Nephron progenitor cell (in vitro differentiated cells): Measurements from ENCODE around the gene SIAH1.

Source experiments
- DNase-seq: peaks from one replicate; pipeline ENCODE4 v3.0.0; 2021
- H3K27ac Mint-ChIP-seq: 2 replicates; pipeline ENCODE4 v1.8.0; 2021; ENCODE audit warnings: mild to moderate bottlenecking, moderate library complexity, mixed read lengths
- H3K27me3 Mint-ChIP-seq: 2 replicates; pipeline ENCODE4 v1.8.0; 2021; ENCODE audit warnings: mild to moderate bottlenecking, low read depth, mixed read lengths; ENCODE audit not compliant: poor library complexity
- H3K36me3 Mint-ChIP-seq: 2 replicates; pipeline ENCODE4 v1.8.0; 2021; ENCODE audit warnings: low read depth, mixed read lengths
- H3K4me1 Mint-ChIP-seq: 2 replicates; pipeline ENCODE4 v1.8.0; 2021; ENCODE audit warnings: mixed read lengths
- H3K4me3 Mint-ChIP-seq: 2 replicates; pipeline ENCODE4 v1.8.0; 2021; ENCODE audit warnings: mild to moderate bottlenecking, moderate library complexity, mixed read lengths
- H3K9me3 Mint-ChIP-seq: 2 replicates; pipeline ENCODE4 v1.8.0; 2021; ENCODE audit warnings: mild to moderate bottlenecking, moderate library complexity, mixed read lengths
- TF ChIP-seq, protein P1 (sequence below): fragments of 200-600 bp; sonication (generic); IDR thresholded peaks from 2 replicates; pipeline ENCODE4 v1.5.0; 2021; ENCODE audit warnings: antibody characterized with exemption

SIAH1 gene

DNA sequence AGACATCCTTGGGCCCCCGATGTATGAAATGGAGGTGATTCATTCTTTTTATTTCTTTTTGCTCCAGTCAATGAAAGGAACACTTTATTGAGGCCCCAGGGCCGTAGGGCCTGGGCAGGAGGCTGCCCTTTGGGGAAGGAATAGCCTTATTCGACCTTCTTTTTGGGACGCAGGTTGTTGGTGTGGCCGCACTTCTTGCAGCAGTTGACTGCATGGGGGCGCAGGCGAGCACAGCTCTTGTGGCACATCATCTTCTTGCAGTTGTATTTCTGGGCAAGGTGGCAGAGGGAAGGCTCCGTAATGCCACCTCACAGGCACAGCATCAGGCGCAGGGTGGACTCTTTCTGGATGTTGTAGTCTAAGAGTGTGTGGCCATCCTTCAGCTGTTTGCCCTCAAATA lies 50.9 kb downstream of the SIAH1 start:
- no peak overlapping the region for H3K4me3 Mint-ChIP-seq
- TF ChIP-seq, protein P1, sequence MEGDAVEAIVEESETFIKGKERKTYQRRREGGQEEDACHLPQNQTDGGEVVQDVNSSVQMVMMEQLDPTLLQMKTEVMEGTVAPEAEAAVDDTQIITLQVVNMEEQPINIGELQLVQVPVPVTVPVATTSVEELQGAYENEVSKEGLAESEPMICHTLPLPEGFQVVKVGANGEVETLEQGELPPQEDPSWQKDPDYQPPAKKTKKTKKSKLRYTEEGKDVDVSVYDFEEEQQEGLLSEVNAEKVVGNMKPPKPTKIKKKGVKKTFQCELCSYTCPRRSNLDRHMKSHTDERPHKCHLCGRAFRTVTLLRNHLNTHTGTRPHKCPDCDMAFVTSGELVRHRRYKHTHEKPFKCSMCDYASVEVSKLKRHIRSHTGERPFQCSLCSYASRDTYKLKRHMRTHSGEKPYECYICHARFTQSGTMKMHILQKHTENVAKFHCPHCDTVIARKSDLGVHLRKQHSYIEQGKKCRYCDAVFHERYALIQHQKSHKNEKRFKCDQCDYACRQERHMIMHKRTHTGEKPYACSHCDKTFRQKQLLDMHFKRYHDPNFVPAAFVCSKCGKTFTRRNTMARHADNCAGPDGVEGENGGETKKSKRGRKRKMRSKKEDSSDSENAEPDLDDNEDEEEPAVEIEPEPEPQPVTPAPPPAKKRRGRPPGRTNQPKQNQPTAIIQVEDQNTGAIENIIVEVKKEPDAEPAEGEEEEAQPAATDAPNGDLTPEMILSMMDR, result no peak
- no peak for DNase-seq
- no peaks in the 10 kb centered on the region for H3K9me3 Mint-ChIP-seq
- peaks cover 12% of the 10 kb centered on the region for H3K4me1 Mint-ChIP-seq
- no peaks in the 10 kb centered on the region for H3K27me3 Mint-ChIP-seq
- peaks cover 55% of the 10 kb centered on the region for H3K36me3 Mint-ChIP-seq
- H3K27ac Mint-ChIP-seq, result no peak overlapping the region

DNA sequence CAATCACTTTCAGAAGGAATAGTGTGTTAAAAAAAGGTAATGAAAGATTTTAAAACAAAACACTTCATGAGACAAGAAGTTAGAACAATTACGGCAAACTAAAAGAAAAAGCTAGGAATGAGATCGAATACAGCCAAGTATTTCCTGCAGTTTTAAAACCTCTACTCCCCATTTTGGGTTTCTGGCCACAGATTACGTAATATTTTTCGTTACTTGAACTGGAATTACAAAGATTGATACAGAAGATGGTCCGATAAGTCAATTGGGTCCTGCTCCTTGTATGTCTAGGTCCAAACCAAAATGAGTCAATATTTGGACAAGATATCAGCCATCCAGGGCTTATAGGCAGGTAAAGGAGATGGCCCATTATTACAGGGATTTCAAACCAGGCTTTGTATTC lies 52.2 kb downstream of the SIAH1 start:
- H3K4me1 Mint-ChIP-seq, result peaks cover 12% of the 10 kb centered on the region
- no peak for DNase-seq

DNA sequence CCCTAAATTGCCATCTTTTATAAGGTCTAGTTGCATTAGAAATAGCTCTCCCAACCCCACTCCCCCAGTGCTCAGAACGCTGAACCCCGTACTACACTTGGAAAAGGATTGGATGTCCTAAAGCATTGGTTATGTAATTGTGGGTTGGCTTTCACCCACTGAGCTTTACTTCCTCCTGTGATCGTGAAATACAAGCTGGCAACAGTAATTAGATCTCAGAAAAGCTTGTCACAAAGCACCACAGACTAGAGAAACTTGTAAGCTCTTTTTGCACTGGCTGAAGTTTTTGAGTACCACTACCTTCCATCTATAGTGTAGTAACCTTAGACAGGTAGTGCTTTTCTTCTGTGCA lies 54.4 kb downstream of the SIAH1 start:
- H3K27ac Mint-ChIP-seq, result no peak overlapping the region
- TF ChIP-seq, protein P1, result no peak
- H3K36me3 Mint-ChIP-seq, result peaks cover 48% of the 10 kb centered on the region
- DNase-seq, result no peak
- no peaks in the 10 kb centered on the region for H3K27me3 Mint-ChIP-seq
- H3K4me1 Mint-ChIP-seq, result peaks cover 12% of the 10 kb centered on the region
- H3K9me3 Mint-ChIP-seq, result no peaks in the 10 kb centered on the region
- H3K4me3 Mint-ChIP-seq, result no peak overlapping the region

More for the DNA sequence above, 52.2 kb downstream of the SIAH1 start:
- no peaks in the 10 kb centered on the region for H3K27me3 Mint-ChIP-seq
- no peak overlapping the region for H3K4me3 Mint-ChIP-seq
- TF ChIP-seq, protein P1, result no peak
- H3K9me3 Mint-ChIP-seq, result no peaks in the 10 kb centered on the region
- H3K27ac Mint-ChIP-seq, result no peak overlapping the region
- peaks cover 58% of the 10 kb centered on the region for H3K36me3 Mint-ChIP-seq

DNA sequence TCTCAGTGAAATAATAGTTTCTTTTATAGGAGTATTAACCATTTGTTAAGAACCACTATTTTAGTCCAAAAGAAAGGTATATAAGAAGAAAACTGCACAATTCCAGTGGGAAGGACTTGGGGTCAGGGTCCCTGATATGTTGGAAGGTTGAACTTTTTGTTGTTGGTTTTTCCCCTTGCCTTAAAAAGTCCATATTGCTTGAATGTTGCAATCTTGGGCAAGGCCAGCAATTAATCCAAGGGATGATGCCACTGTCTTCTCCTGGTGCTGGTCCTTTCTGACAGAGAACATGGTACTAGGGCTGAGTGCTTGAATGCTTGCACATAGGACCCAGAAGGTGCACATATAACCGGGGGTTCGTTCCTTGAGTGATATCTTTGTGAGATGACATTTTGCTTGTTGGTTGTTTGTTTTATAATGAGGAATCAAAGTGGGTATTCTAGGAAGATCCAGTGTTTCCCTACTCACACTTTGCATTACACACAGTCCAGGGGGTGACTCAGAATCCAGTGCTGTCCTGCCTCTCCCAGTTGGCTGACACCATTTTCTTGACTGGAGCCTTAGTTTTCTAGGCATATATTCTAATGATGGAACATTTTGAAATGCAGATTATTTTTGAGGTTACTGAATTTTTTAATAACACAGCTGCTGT lies 54.9 kb downstream of the SIAH1 start:
- H3K4me1 Mint-ChIP-seq, result peaks cover 12% of the 10 kb centered on the region
- no peaks in the 10 kb centered on the region for H3K9me3 Mint-ChIP-seq
- TF ChIP-seq, protein P1, result no peak
- H3K27ac Mint-ChIP-seq, result no peak overlapping the region
- no peak for DNase-seq
- peaks cover 45% of the 10 kb centered on the region for H3K36me3 Mint-ChIP-seq
- no peak overlapping the region for H3K4me3 Mint-ChIP-seq
- H3K27me3 Mint-ChIP-seq, result no peaks in the 10 kb centered on the region

DNA sequence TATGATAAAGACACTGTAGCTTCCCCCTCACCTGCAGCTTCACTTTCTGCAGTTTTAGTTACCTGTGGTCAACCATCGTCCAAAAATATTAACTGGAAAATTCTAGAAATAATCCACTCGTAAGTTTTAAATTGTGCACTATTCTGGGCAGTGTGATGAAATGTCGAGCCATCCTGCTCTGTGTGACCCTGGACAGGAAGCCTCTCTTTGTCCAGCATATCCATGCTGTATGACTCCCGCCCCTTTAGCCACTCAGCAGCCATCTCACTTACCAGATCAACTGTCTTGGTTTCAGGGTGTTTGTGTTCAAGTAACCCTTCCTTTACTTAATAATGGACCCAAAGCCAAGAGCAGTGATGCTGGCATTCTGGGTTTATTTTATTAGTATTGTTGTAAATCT lies 56.1 kb downstream of the SIAH1 start:
- no peak overlapping the region for H3K4me3 Mint-ChIP-seq
- H3K9me3 Mint-ChIP-seq, result no peaks in the 10 kb centered on the region
- TF ChIP-seq, protein P1, result no peak
- H3K27ac Mint-ChIP-seq, result no peak overlapping the region
- H3K36me3 Mint-ChIP-seq, result peaks cover 38% of the 10 kb centered on the region
- H3K27me3 Mint-ChIP-seq, result no peaks in the 10 kb centered on the region
- peaks cover 12% of the 10 kb centered on the region for H3K4me1 Mint-ChIP-seq
- DNase-seq, result no peak

DNA sequence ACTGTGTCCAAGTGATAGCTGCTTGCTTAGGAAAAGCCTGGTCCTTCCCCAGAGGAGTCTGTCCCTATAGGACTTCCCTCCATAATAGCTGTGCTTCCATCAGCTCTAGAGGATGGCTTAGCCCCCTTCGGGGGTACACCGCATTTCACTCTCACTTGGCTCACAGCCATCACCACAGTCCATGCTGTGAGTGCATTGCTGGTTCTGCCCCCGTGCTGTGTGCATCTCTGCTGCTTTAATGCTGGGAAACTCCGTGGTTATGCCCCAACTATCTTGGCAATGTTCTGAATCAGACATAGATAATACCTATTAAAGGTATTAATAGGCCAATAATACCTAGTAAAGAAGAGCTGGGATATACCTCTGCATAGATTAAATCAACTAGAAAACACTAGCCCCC lies 58.3 kb downstream of the SIAH1 start:
- H3K4me1 Mint-ChIP-seq, result peaks cover 12% of the 10 kb centered on the region
- TF ChIP-seq, protein P1, result no peak
- H3K9me3 Mint-ChIP-seq, result no peaks in the 10 kb centered on the region

More for the DNA sequence above, 58.3 kb downstream of the SIAH1 start:
- Mint-ChIP-seq H3K36me3 (peaks cover 32% of the 10 kb centered on the region), H3K27me3 (no peaks in the 10 kb centered on the region), H3K4me3 (no peak overlapping the region), H3K27ac (no peak overlapping the region)
- DNase-seq, result no peak
